Mesenchymal stem cell (in vitro differentiated cells and primary cell): Measurements from ENCODE around the gene LMNTD1.

Source experiments
- DNase-seq: peaks from one replicate; pipeline ENCODE4 v3.0.0-alpha.2; 2013
- H2AFZ ChIP-seq: one replicate; pipeline ENCODE4 v1.6.1; 2013; ENCODE audit warnings: low read depth, mild to moderate bottlenecking, control low read depth, inconsistent platforms, low read length, moderate library complexity
- H2AK5ac ChIP-seq: 2 replicates; pipeline ENCODE4 v1.6.1; 2013; ENCODE audit warnings: low read length, moderate library complexity, mild to moderate bottlenecking, inconsistent platforms; ENCODE audit not compliant: severe bottlenecking
- H2BK120ac ChIP-seq: one replicate; pipeline ENCODE4 v1.6.1; 2013; ENCODE audit warnings: low read depth, mild to moderate bottlenecking, inconsistent platforms, low read length, moderate library complexity
- H2BK12ac ChIP-seq, 2 experiments: one replicate each; pipeline ENCODE4 v1.6.1; 2013; ENCODE audit warnings: inconsistent platforms in 2 of 2, low read length in 2 of 2, mild to moderate bottlenecking in 2 of 2, moderate library complexity in 2 of 2, control low read depth in 1 of 2
- H2BK15ac ChIP-seq: one replicate; pipeline ENCODE4 v1.6.1; 2013; ENCODE audit warnings: mild to moderate bottlenecking, low read depth, inconsistent platforms; ENCODE audit not compliant: poor library complexity, severe bottlenecking
- H2BK5ac ChIP-seq: 2 replicates; pipeline ENCODE4 v1.6.1; 2013; ENCODE audit warnings: low read depth, mild to moderate bottlenecking, low read length, control low read depth, inconsistent platforms; ENCODE audit not compliant: poor library complexity, severe bottlenecking
- H3K14ac ChIP-seq, 2 experiments: one replicate each; pipeline ENCODE4 v1.6.1; 2013; ENCODE audit warnings: inconsistent platforms in 2 of 2, low read length in 2 of 2, control low read depth in 1 of 2, mild to moderate bottlenecking in 1 of 2, moderate library complexity in 1 of 2
- H3K18ac ChIP-seq, 2 experiments: one replicate each; pipeline ENCODE4 v1.6.1; 2013; ENCODE audit warnings: inconsistent platforms in 2 of 2, low read length in 2 of 2, control low read depth in 1 of 2, low read depth in 1 of 2, mild to moderate bottlenecking in 1 of 2
- H3K23ac ChIP-seq, 2 experiments: one replicate each; pipeline ENCODE4 v1.6.1; 2013; ENCODE audit warnings: inconsistent platforms in 2 of 2, low read length in 2 of 2, mild to moderate bottlenecking in 2 of 2, moderate library complexity in 2 of 2, control low read depth in 1 of 2
- H3K27ac ChIP-seq: 2 replicates; pipeline ENCODE4 v1.5.1; 2013; ENCODE audit warnings: mild to moderate bottlenecking, moderate library complexity, low read length, control low read depth, inconsistent platforms; ENCODE audit not compliant: poor library complexity, severe bottlenecking
- H3K27me3 ChIP-seq, 2 experiments: 2 replicates each; pipeline versions ENCODE4 v1.6.1 to v1.7.0; 2013; ENCODE audit warnings: low read length in 2 of 2, mild to moderate bottlenecking in 2 of 2, moderate library complexity in 2 of 2, control low read depth in 1 of 2, inconsistent platforms in 1 of 2; ENCODE audit not compliant: control insufficient read depth in 1 of 2, insufficient read depth in 1 of 2
- H3K36me3 ChIP-seq, 2 experiments: 2 replicates each; pipeline versions ENCODE4 v1.6.1 to v1.7.0; 2013; ENCODE audit warnings: low read length in 2 of 2, control low read depth in 1 of 2, inconsistent platforms in 1 of 2, low read depth in 1 of 2, mild to moderate bottlenecking in 1 of 2; ENCODE audit not compliant: insufficient read depth in 2 of 2, control insufficient read depth in 1 of 2
- H3K4ac ChIP-seq, 2 experiments: one replicate each; pipeline ENCODE4 v1.6.1; 2013; ENCODE audit warnings: inconsistent platforms in 2 of 2, low read length in 2 of 2, mild to moderate bottlenecking in 2 of 2, moderate library complexity in 2 of 2, control low read depth in 1 of 2, low read depth in 1 of 2
- H3K4me1 ChIP-seq: 2 replicates; pipeline ENCODE4 v1.6.1; 2013; ENCODE audit warnings: low read depth, low read length, control low read depth; ENCODE audit not compliant: control insufficient read depth, insufficient read depth
- H3K4me2 ChIP-seq: 2 replicates; pipeline ENCODE4 v1.6.1; 2013; ENCODE audit warnings: low read length, mild to moderate bottlenecking, inconsistent platforms; ENCODE audit not compliant: poor library complexity, severe bottlenecking
- H3K4me3 ChIP-seq, 2 experiments: 2 replicates each; pipeline versions ENCODE4 v1.5.1 to v1.7.0; 2013; ENCODE audit warnings: low read length in 2 of 2, mild to moderate bottlenecking in 2 of 2, control low read depth in 1 of 2, low read depth in 1 of 2; ENCODE audit not compliant: insufficient read depth in 1 of 2
- H3K79me1 ChIP-seq: replicated peaks from 2 replicates; pipeline ENCODE4 v1.6.1; 2013; ENCODE audit warnings: mild to moderate bottlenecking, control low read depth, low read length, inconsistent platforms; ENCODE audit not compliant: poor library complexity, severe bottlenecking
- H3K9ac ChIP-seq: 2 replicates; pipeline ENCODE4 v1.7.0; 2013; ENCODE audit warnings: mild to moderate bottlenecking, low read length, moderate library complexity
- H3K9me3 ChIP-seq: 2 replicates; pipeline ENCODE4 v1.7.0; 2013; ENCODE audit warnings: mild to moderate bottlenecking, low read length; ENCODE audit not compliant: control insufficient read depth
- H4K8ac ChIP-seq: one replicate; pipeline ENCODE4 v1.6.1; 2013; ENCODE audit warnings: inconsistent platforms, mild to moderate bottlenecking, low read length, moderate library complexity
- H4K91ac ChIP-seq: one replicate; pipeline ENCODE4 v1.6.1; 2013; ENCODE audit warnings: mild to moderate bottlenecking, low read length, inconsistent platforms
- WGBS: methylation state at CpG from one replicate; pipeline ENCODE4 v1.1.7; 2013; ENCODE audit warnings: mixed read lengths; 5-methylcytosine and 5-hydroxymethylcytosine counted together

LMNTD1 gene

DNA sequence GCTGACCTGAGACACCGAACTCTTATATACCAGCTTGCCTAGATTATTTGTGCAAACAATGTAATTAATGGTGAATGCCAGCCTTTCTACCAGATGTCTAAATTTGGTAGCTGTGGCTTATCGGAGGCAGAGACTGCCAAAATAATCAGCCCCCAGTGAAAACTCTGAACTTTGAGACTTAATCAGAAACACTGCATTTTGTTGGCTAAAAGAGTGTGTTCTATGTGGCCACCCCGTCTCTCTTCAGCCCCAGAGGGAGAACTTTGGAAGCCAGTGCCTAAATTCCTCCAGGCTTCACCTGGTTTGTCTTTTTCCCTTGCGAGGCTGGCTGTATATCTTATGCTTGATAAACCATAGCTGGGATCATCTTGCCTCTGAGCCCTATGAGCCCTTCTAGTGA, 90.1 kb downstream of the LMNTD1 start:
- H3K14ac ChIP-seq = no peak overlapping the region
- H3K36me3 ChIP-seq = no peaks in the 10 kb centered on the region
- no peak overlapping the region for H4K8ac ChIP-seq
- peaks cover 2% of the 10 kb centered on the region for H3K9me3 ChIP-seq
- H2BK15ac ChIP-seq = no peak overlapping the region
- no peak overlapping the region for H2AK5ac ChIP-seq
- no peak overlapping the region for H3K18ac ChIP-seq
- H3K4me1 ChIP-seq = no peaks in the 10 kb centered on the region
- no peak overlapping the region for H3K27ac ChIP-seq
- no peak overlapping the region for H2BK120ac ChIP-seq
- no peaks in the 10 kb centered on the region for H3K27me3 ChIP-seq
- no peaks in the 10 kb centered on the region for H3K79me1 ChIP-seq
- no peak overlapping the region for H3K4me3 ChIP-seq
- DNase-seq = no peak
- WGBS = 98% methylated on average over 3 of the region's 4 CpGs
- H3K9ac ChIP-seq = no peak overlapping the region
- no peak overlapping the region for H2BK5ac ChIP-seq
- H3K4ac ChIP-seq = no peak overlapping the region
- H4K91ac ChIP-seq = no peak overlapping the region
- H2BK12ac ChIP-seq = no peak overlapping the region
- no peak overlapping the region for H3K4me2 ChIP-seq
- no peak overlapping the region for H3K23ac ChIP-seq
- no peak overlapping the region for H2AFZ ChIP-seq

DNA sequence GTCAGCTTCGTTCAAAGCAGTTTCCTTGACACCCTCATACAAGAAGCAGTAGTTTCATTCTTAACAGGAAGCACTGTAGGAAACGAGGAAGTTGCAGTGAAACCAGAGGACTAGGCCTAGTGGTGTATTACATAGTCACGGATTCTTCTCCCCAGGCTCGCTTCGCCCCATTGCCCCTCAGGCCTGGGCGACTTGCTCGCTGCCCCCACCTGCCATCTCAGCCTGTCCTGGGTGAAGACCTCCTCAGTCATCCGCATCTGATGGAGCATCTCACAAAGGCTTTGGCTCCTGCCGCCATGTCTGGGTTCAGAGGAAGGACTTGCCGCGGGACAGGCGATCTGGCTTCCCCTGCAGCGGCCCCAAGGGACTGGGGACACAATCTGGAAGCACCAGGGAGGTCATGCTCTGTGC, 93.5 kb downstream of the LMNTD1 start:
- Histone ChIP-seq H2AFZ (no peak overlapping the region), H2AK5ac (no peak overlapping the region), H3K18ac (no peak overlapping the region), H3K79me1 (no peaks in the 10 kb centered on the region), H2BK5ac (no peak overlapping the region), H3K27me3 (no peaks in the 10 kb centered on the region), H3K4me2 (no peak overlapping the region), H3K9me3 (peaks cover 6% of the 10 kb centered on the region), H4K8ac (no peak overlapping the region), H3K9ac (no peak overlapping the region), H3K23ac (no peak overlapping the region), H3K4ac (no peak overlapping the region), H2BK12ac (no peak overlapping the region), H2BK15ac (no peak overlapping the region), H4K91ac (no peak overlapping the region), H3K14ac (no peak overlapping the region), H3K4me1 (no peaks in the 10 kb centered on the region), H3K36me3 (no peaks in the 10 kb centered on the region), H2BK120ac (no peak overlapping the region), H3K4me3 (no peak overlapping the region), H3K27ac (no peak overlapping the region)
- WGBS = 95% methylated on average over 13 of the region's 13 CpGs
- no peak for DNase-seq

DNA sequence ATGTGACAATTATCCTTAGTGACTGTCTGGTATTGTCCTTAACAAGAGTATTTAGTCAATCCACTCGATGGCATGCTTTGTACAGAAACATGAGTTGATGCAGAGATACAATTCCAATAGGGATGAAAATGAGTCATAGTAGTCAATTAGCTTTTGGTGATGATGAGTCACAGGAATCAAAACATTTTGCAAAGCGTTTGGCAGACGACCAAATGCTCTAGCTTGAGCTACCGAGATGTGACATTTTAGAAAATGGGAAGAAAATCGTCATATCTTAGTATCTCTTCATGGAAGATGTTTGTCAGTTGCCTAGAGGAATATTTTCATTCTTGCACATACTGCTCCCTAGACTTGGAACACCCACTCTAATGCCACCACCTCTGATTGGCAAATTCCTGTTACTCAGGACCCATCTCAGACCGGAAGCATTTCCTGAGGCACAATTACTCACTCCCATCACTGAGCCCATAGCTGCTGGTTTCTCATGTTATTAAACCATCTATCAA, 95.0 kb downstream of the LMNTD1 start:
- Histone ChIP-seq H3K4me2 (peak overlapping the region; percentile 45), H3K9me3 (peaks cover 6% of the 10 kb centered on the region), H3K4me1 (no peaks in the 10 kb centered on the region), H3K27ac (peak overlapping the region; percentile 44), H3K4me3 (peak overlapping the region in 1 of 2 experiments; percentile 54), H4K8ac (no peak overlapping the region), H3K14ac (no peak overlapping the region), H2BK5ac (no peak overlapping the region), H2BK15ac (no peak overlapping the region), H3K4ac (no peak overlapping the region), H3K79me1 (no peaks in the 10 kb centered on the region), H4K91ac (no peak overlapping the region), H2AK5ac (no peak overlapping the region), H2BK120ac (no peak overlapping the region), H3K23ac (no peak overlapping the region), H3K36me3 (no peaks in the 10 kb centered on the region), H2AFZ (no peak overlapping the region), H3K27me3 (no peaks in the 10 kb centered on the region), H3K18ac (no peak overlapping the region), H2BK12ac (no peak overlapping the region), H3K9ac (peak overlapping the region; percentile 75)
- DNase-seq = peak; percentile 93
- under 1% methylated on average over 6 of the region's 6 CpGs for WGBS

DNA sequence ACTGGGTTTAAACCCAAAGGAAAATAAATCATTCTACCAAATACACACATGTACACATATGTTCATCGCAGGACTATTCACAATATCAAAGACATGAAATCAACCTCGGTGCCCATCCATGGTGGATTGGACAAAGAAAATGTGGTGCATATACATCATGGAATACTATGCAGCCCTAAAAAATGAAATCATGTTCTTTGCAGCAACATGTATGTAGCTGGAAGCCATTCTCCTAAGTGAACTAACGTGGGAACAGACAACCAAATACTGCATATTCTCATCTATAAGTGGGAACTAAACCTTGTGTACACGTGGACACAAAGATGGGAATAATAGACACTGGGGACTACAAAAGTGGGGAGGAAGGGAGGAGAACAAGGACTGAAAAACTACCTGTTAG, 96.6 kb downstream of the LMNTD1 start:
- no peak for DNase-seq
- 90% methylated on average over 4 of the region's 4 CpGs for WGBS
- no peak overlapping the region for H3K23ac ChIP-seq
- no peak overlapping the region for H2AFZ ChIP-seq
- H2BK120ac ChIP-seq = no peak overlapping the region
- H3K79me1 ChIP-seq = no peaks in the 10 kb centered on the region
- H3K9ac ChIP-seq = no peak overlapping the region
- H2AK5ac ChIP-seq = no peak overlapping the region
- no peak overlapping the region for H4K8ac ChIP-seq
- H2BK5ac ChIP-seq = no peak overlapping the region
- H2BK15ac ChIP-seq = no peak overlapping the region
- no peaks in the 10 kb centered on the region for H3K4me1 ChIP-seq
- H3K4ac ChIP-seq = no peak overlapping the region
- H3K27ac ChIP-seq = no peak overlapping the region
- H3K36me3 ChIP-seq = no peaks in the 10 kb centered on the region
- H4K91ac ChIP-seq = no peak overlapping the region
- no peak overlapping the region for H3K14ac ChIP-seq
- no peak overlapping the region for H3K18ac ChIP-seq
- no peak overlapping the region for H3K4me2 ChIP-seq
- peaks cover 4% of the 10 kb centered on the region for H3K9me3 ChIP-seq
- no peak overlapping the region for H3K4me3 ChIP-seq
- H2BK12ac ChIP-seq = no peak overlapping the region
- H3K27me3 ChIP-seq = no peaks in the 10 kb centered on the region
